Measurements from ENCODE around the gene SMIM9.

SMIM9 gene

GRCh38 chrX:154813801-154814200, 20.7 kb downstream of the SMIM9 start:
- TF ChIP-seq CTCF (IDR thresholded peaks at IDR 0.05; ENCODE audit: control insufficient read depth, extremely low read depth, insufficient read depth): no peak
- H3K4me3 ChIP-seq (ENCODE audit: low read depth, low read length): no peak overlapping the region
- no peak for DNase-seq (ENCODE audit: low read depth)

GRCh38 chrX:154812341-154813101, 21.9 kb downstream of the SMIM9 start:
- no peak for TF ChIP-seq CTCF (IDR thresholded peaks at IDR 0.05; ENCODE audit: control insufficient read depth, extremely low read depth, insufficient read depth)
- DNase-seq (ENCODE audit: low read depth): no peak

GRCh38 chrX:154809939-154810665, 24.4 kb downstream of the SMIM9 start:
- DNase-seq (ENCODE audit: low read depth): no peak
- H3K4me3 ChIP-seq (ENCODE audit: low read depth, low read length): no peak overlapping the region
- TF ChIP-seq CTCF (IDR thresholded peaks at IDR 0.05; ENCODE audit: control insufficient read depth, extremely low read depth, insufficient read depth): no peak

More at GRCh38 chrX:154812341-154813101, 21.9 kb downstream of the SMIM9 start:
- H3K4me3 ChIP-seq (ENCODE audit: low read depth, low read length): no peak overlapping the region

GRCh38 chrX:154806837-154807501, 27.5 kb downstream of the SMIM9 start:
- TF ChIP-seq CTCF (IDR thresholded peaks at IDR 0.05; ENCODE audit: control insufficient read depth, extremely low read depth, insufficient read depth): no peak
- no peak overlapping the region for H3K4me3 ChIP-seq (ENCODE audit: low read depth, low read length)
- no peak for DNase-seq (ENCODE audit: low read depth)

GRCh38 chrX:154805696-154806091, 28.8 kb downstream of the SMIM9 start:
- TF ChIP-seq CTCF (IDR thresholded peaks at IDR 0.05; ENCODE audit: control insufficient read depth, extremely low read depth, insufficient read depth): no peak
- DNase-seq (ENCODE audit: low read depth): no peak
- no peak overlapping the region for H3K4me3 ChIP-seq (ENCODE audit: low read depth, low read length)

- no peak for DNase-seq (ENCODE audit: low read depth)
- no peak for TF ChIP-seq CTCF (IDR thresholded peaks at IDR 0.05; ENCODE audit: control insufficient read depth, extremely low read depth, insufficient read depth)
- H3K4me3 ChIP-seq (ENCODE audit: low read depth, low read length): no peak within 1 kb of the TSS
These were observed 29.3 kb downstream of the SMIM9 start, which contains the start of gene MPP1 for GRCh38 chrX:154804957-154805695. MPP1 (minus strand) TSS chrX:154805485; CDS start chrX:154805373, 112 bp downstream.

Data from LNCaP clone FGC (cell line).